ENCODE measurements around the gene CPSF2. TPM values are rescaled to one million over a fixed set of nuclear protein-coding genes. Genes with fewer than 3 reads are reported as not detected.
"Not testable (repeated sequence)": the region's sequence is repeated elsewhere in the genome, so short reads cannot be mapped to it uniquely, and the experiment has no call there.

CPSF2 gene
- total RNA-seq, 1 donor from 2014 or later: 80.2 TPM

- no peaks in the 10 kb centered on the region for H3K36me3 Mint-ChIP-seq (ENCODE audit: unreplicated experiment)
- H3K4me3 Mint-ChIP-seq (ENCODE audit: unreplicated experiment): no peak overlapping the region
- H3K9me3 Mint-ChIP-seq (ENCODE audit: unreplicated experiment): no peaks in the 10 kb centered on the region
- peak; percentile 77 for DNase-seq (ENCODE audit: extremely low spot score, unreplicated experiment)
- TF ChIP-seq CTCF (IDR thresholded peaks at IDR 0.05): no peak
- H3K27me3 Mint-ChIP-seq (ENCODE audit: unreplicated experiment): peaks cover 5% of the 10 kb centered on the region
- no peaks in the 10 kb centered on the region for H3K4me1 Mint-ChIP-seq (ENCODE audit: unreplicated experiment)
- H3K27ac Mint-ChIP-seq (ENCODE audit: unreplicated experiment): no peak overlapping the region
Measured at GRCh38 chr14:92207012-92207927, 85.5 kb downstream of the CPSF2 start.

GRCh38 chr14:92207928-92208265 lies 86.1 kb downstream of the CPSF2 start:
- H3K4me3 Mint-ChIP-seq (ENCODE audit: unreplicated experiment): no peak overlapping the region
- H3K27ac Mint-ChIP-seq (ENCODE audit: unreplicated experiment): no peak overlapping the region
- no peak for TF ChIP-seq CTCF (IDR thresholded peaks at IDR 0.05)
- no peaks in the 10 kb centered on the region for H3K9me3 Mint-ChIP-seq (ENCODE audit: unreplicated experiment)
- H3K36me3 Mint-ChIP-seq (ENCODE audit: unreplicated experiment): no peaks in the 10 kb centered on the region
- DNase-seq (ENCODE audit: extremely low spot score, unreplicated experiment): peak; percentile 77
- H3K27me3 Mint-ChIP-seq (ENCODE audit: unreplicated experiment): peaks cover 8% of the 10 kb centered on the region
- H3K4me1 Mint-ChIP-seq (ENCODE audit: unreplicated experiment): no peaks in the 10 kb centered on the region

GRCh38 chr14:92209141-92209540 lies 87.4 kb downstream of the CPSF2 start:
- Mint-ChIP-seq H3K27me3 (ENCODE audit: unreplicated experiment) (peaks cover 12% of the 10 kb centered on the region), H3K9me3 (ENCODE audit: unreplicated experiment) (no peaks in the 10 kb centered on the region), H3K36me3 (ENCODE audit: unreplicated experiment) (no peaks in the 10 kb centered on the region), H3K27ac (ENCODE audit: unreplicated experiment) (no peak overlapping the region), H3K4me1 (ENCODE audit: unreplicated experiment) (no peaks in the 10 kb centered on the region), H3K4me3 (ENCODE audit: unreplicated experiment) (no peak overlapping the region)
- no peak for TF ChIP-seq CTCF (IDR thresholded peaks at IDR 0.05)
- no peak for DNase-seq (ENCODE audit: extremely low spot score, unreplicated experiment)

- not testable (repeated sequence) for DNase-seq (ENCODE audit: extremely low spot score, unreplicated experiment); H3K9me3 Mint-ChIP-seq (ENCODE audit: unreplicated experiment); H3K27ac Mint-ChIP-seq (ENCODE audit: unreplicated experiment); H3K4me1 Mint-ChIP-seq (ENCODE audit: unreplicated experiment); H3K4me3 Mint-ChIP-seq (ENCODE audit: unreplicated experiment); H3K36me3 Mint-ChIP-seq (ENCODE audit: unreplicated experiment)
- H3K27me3 Mint-ChIP-seq (ENCODE audit: unreplicated experiment): peaks cover 20% of the 10 kb centered on the region
Measured at GRCh38 chr14:92213125-92213524, 91.4 kb downstream of the CPSF2 start.

- peak; percentile 72 for DNase-seq (ENCODE audit: extremely low spot score, unreplicated experiment)
- TF ChIP-seq CTCF (IDR thresholded peaks at IDR 0.05): no peak
- H3K27me3 Mint-ChIP-seq (ENCODE audit: unreplicated experiment): peaks cover 22% of the 10 kb centered on the region
- H3K27ac Mint-ChIP-seq (ENCODE audit: unreplicated experiment): no peak overlapping the region
- no peak overlapping the region for H3K4me3 Mint-ChIP-seq (ENCODE audit: unreplicated experiment)
- peaks cover 4% of the 10 kb centered on the region for H3K4me1 Mint-ChIP-seq (ENCODE audit: unreplicated experiment)
- no peaks in the 10 kb centered on the region for H3K9me3 Mint-ChIP-seq (ENCODE audit: unreplicated experiment)
- H3K36me3 Mint-ChIP-seq (ENCODE audit: unreplicated experiment): no peaks in the 10 kb centered on the region
Measured at GRCh38 chr14:92215579-92215978, 93.8 kb downstream of the CPSF2 start.

Measured in osteocyte (in vitro differentiated cells).